Ishikawa (cell line): ENCODE measurements around the gene PRR14L.

Experiments
- CEBPB ChIP-seq: IDR thresholded peaks from 2 replicates; pipeline ENCODE4 v1.6.1; 2012
- CREB1 ChIP-seq: IDR thresholded peaks from 2 replicates; pipeline ENCODE4 v1.6.1; 2012; ENCODE audit warnings: low read depth
- EGR1 ChIP-seq: IDR thresholded peaks from 2 replicates; pipeline ENCODE4 v1.6.1; 2012
- EP300 ChIP-seq: IDR thresholded peaks from 2 replicates; pipeline ENCODE4 v1.6.1; 2012; ENCODE audit warnings: borderline replicate concordance
- FOXM1 ChIP-seq: IDR thresholded peaks from 2 replicates; pipeline ENCODE4 v1.6.1; 2012; ENCODE audit warnings: low read depth, borderline replicate concordance
- MAX ChIP-seq: IDR thresholded peaks from 2 replicates; pipeline ENCODE4 v1.6.1; 2012
- NFIC ChIP-seq: IDR thresholded peaks from 2 replicates; pipeline ENCODE4 v1.6.1; 2012
- RAD21 ChIP-seq: IDR thresholded peaks from 2 replicates; pipeline ENCODE4 v1.6.1; 2012; ENCODE audit warnings: low read depth
- REST ChIP-seq: IDR thresholded peaks from 2 replicates; pipeline ENCODE4 v1.6.1; 2012; ENCODE audit warnings: low read depth, mild to moderate bottlenecking
- TAF1 ChIP-seq: IDR thresholded peaks from 2 replicates; pipeline ENCODE4 v1.6.1; 2012; ENCODE audit warnings: low read depth, mild to moderate bottlenecking
- TCF12 ChIP-seq: IDR thresholded peaks from 2 replicates; pipeline ENCODE4 v1.6.1; 2012; ENCODE audit warnings: low read depth
- TEAD4 ChIP-seq: IDR thresholded peaks from 2 replicates; pipeline ENCODE4 v1.6.1; 2012
- USF1 ChIP-seq: IDR thresholded peaks from 2 replicates; pipeline ENCODE4 v1.6.1; 2012
- YY1 ChIP-seq: IDR thresholded peaks from 2 replicates; pipeline ENCODE4 v1.6.1; 2012; ENCODE audit warnings: low read depth
- ZBTB7A ChIP-seq: IDR thresholded peaks from 2 replicates; pipeline ENCODE4 v1.6.1; 2012; ENCODE audit warnings: low read depth

PRR14L gene

GRCh38 chr22:31742682-31743081 lies 7.2 kb downstream of the PRR14L start:
- no peak for TF ChIP-seq REST
- TF ChIP-seq TAF1: no peak
- no peak for TF ChIP-seq NFIC
- TF ChIP-seq USF1: no peak
- no peak for TF ChIP-seq TCF12
- TF ChIP-seq EGR1: no peak
- no peak for TF ChIP-seq FOXM1
- no peak for TF ChIP-seq RAD21
- TF ChIP-seq TEAD4: no peak
- TF ChIP-seq ZBTB7A: no peak
- TF ChIP-seq CEBPB: no peak
- TF ChIP-seq YY1: no peak

- TF ChIP-seq EP300: no peak
- TF ChIP-seq NFIC: no peak
- TF ChIP-seq TCF12: no peak
- no peak for TF ChIP-seq MAX
- no peak for TF ChIP-seq ZBTB7A
Measured at GRCh38 chr22:31742115-31742514, 7.8 kb downstream of the PRR14L start.

- no peak for TF ChIP-seq MAX
- TF ChIP-seq USF1: no peak
- no peak for TF ChIP-seq CEBPB
- no peak for TF ChIP-seq EGR1
- no peak for TF ChIP-seq TCF12
- TF ChIP-seq YY1: no peak
- TF ChIP-seq REST: no peak
- TF ChIP-seq ZBTB7A: no peak
- no peak for TF ChIP-seq RAD21
- no peak for TF ChIP-seq EP300
- no peak for TF ChIP-seq FOXM1
- TF ChIP-seq TEAD4: no peak
- TF ChIP-seq NFIC: no peak
- no peak for TF ChIP-seq TAF1
- TF ChIP-seq CREB1: no peak
Measured at GRCh38 chr22:31739795-31740201, 10.1 kb downstream of the PRR14L start.

- TF ChIP-seq EP300 (no peak), USF1 (no peak), FOXM1 (no peak), TAF1 (no peak), ZBTB7A (no peak), TEAD4 (no peak), REST (no peak), CREB1 (no peak), EGR1 (no peak), TCF12 (no peak)
Measured at GRCh38 chr22:31738566-31738965, 11.4 kb downstream of the PRR14L start.
